NCI-H510A treated with DMSO at 0.1 percent for 48 hours (cell line): ENCODE results near the gene HLA-DQA2.
"Not testable (repeated sequence)": the region's sequence is repeated elsewhere in the genome, so short reads cannot be mapped to it uniquely, and the experiment has no call there.

Experiments used
- DNase-seq: peaks from one replicate; lab custom pipeline; 2025; lab: John Stamatoyannopoulos, UW

Gene HLA-DQA2

DNA sequence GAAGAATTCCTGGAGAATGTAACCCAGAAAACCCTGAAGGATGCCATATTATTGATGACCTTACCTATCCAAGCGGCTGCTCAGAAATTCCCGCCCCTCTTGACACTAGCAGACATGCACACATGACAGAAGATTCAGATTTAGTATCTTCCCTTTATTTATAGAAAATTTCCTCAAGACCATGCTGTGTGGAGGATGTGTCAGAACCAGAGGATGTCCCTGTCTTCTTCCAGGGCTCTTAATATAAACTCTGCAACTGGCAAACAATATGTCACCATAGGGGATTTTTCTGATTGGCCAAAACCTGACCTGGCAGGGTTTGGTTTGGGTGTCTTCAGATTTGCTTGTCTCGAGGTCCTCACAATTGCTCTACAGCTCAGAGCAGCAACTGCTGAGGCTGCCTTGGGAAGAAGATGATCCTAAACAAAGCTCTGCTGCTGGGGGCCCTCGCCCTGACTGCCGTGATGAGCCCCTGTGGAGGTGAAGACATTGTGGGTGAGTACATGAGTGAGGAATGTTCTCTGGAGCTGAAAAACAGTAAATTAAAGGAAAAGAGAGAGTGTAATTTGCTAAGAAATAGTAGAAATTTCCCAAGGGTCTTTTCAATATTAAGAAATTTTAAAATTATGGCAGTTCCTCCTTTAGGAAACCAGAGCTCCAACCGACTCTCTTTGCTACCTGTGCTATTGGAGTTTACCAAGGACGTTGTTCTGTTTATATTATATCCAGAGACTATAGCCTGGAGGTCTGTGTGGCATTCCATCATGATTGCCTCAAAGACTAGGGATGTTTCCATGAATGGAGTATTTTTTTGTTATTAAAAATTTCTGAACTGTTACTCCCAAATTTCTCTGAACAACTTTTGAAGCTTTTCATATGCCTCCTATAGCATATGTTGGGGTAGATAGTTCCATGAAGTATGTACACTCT is at the start of gene HLA-DQA2:
Gene HLA-DQA2 (plus strand): TSS at position 361 of the 930 bp plus-strand sequence. CDS start 53 bp downstream, at position 414.
- no peak for DNase-seq

GRCh38 chr6:32692019-32692418 is 49.2 kb upstream of the HLA-DQA2 start:
- no peak for DNase-seq

DNA sequence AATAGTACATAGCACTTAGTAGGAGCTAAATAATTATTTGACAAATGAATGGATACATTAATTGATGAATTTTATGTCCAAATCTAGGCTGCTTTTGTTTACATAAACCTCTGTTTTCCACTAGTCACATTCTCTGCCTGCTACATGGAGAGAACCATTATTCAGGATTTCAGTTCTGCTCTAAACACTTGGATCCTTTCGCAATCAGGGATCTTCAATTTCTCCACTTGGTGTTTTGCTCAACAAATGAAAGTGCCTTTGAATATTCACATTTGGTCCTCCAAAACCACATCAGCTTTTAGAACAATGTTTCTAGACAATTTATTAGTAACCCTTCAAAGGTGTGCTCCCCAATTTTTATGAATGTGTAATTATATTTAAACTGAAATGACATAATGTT is 44.2 kb upstream of the HLA-DQA2 start:
- DNase-seq: no peak

- peak; percentile 37 for DNase-seq
Observed at GRCh38 chr6:32700391-32701040, 40.7 kb upstream of the HLA-DQA2 start.

DNA sequence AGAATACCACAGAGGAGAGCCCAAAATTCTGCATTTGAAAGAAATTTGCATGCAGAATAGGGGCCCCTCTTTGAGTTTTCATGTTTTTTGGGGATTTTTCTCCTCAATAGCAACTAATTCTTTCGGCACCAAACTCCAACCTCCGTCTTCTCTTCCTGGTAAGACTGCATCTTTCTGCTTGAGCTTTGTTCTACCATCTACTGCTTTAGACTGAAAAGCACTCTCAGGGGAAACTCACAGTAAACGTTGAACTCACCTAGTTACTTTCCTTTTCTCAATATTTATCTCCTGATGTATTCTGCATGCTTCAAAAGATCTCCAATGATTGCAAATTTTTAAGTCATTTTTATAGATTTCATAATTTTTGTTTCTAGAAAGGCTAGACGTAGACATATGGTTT is 37.8 kb upstream of the HLA-DQA2 start:
- no peak for DNase-seq

DNA sequence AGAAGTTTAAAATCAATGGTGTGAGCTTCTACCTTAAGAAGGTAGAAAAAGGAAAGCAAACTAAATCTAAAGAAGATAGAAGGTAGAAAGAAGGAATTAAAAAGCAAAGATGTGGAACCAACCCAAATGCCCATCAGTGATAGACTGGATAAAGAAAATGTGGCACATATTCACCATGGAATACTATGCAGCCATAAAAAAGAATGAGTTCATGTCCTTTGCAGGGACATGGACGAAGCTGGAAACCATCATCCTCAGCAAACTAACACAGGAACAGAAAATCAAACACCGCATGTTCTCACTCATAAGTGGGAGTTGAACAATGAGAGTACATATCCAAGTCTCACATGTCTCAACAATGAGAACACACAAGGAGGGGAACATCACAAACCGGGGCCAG is 36.0 kb upstream of the HLA-DQA2 start:
- not testable (repeated sequence) for DNase-seq

GRCh38 chr6:32709625-32710024 is 31.6 kb upstream of the HLA-DQA2 start:
- no peak for DNase-seq

DNA sequence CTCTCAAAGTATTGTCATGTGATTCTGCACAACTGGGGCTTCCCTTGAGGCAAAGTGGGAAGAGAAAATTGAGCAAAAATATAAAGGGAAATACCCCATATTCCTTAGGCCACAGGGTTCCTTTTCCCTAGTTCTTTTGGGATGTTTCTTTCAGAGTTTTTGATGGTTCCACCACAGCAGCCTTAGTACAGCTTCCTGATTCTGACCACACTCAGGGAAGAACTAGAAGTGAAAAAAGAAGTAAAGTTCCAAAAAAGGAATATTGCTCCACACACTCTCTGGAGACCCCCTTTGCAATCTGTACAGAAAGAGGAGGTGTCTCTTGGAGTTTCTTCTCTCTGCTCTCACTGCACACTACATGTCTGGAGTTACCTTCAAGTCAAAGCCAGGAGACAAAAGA is 27.9 kb upstream of the HLA-DQA2 start:
- DNase-seq: no peak

GRCh38 chr6:32716396-32716795 is 24.8 kb upstream of the HLA-DQA2 start:
- no peak for DNase-seq

- no peak for DNase-seq
Observed at GRCh38 chr6:32718879-32719278, 22.3 kb upstream of the HLA-DQA2 start.

DNA sequence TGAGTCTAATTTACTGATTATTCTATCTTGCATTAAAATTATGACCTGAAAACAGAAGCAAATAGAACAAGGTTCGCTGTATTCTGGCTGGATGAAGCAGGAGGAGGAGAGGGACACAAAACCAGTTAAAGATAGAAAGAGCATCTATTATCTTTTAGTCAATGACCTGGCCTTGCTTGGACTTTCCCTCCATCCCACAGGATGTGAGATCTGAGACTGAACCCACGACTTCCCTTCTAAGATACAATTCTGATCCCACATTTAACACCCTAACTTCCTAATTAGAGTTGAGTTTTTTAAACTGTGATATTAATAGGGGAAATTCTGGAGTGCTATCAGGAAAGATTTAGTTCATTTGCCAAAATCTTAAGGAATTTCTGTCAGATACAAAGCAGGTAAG is 3.1 kb upstream of the HLA-DQA2 start:
- no peak for DNase-seq

DNA sequence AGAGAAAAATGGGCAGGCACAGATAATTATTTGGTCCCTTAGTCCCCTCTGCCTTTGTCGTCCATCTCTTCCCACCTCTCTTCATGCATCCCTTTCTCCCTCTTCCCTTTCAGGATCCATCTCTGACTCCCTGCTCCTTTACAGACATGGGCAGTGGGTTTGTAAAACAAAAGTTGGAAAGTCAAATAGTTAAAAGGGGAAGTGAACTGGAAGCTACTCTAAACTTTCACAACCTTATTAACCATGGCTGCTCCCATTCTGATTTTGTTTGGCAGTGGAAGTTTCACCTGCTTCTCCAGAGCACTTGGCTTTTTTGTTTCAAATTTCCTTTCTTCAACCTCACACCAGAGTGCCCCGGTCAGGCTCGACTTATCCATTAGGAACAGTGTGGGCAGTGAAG is 1.2 kb downstream of the HLA-DQA2 start:
- no peak for DNase-seq

- no peak for DNase-seq
Observed at GRCh38 chr6:32744776-32745175, 3.6 kb downstream of the HLA-DQA2 start.

DNA sequence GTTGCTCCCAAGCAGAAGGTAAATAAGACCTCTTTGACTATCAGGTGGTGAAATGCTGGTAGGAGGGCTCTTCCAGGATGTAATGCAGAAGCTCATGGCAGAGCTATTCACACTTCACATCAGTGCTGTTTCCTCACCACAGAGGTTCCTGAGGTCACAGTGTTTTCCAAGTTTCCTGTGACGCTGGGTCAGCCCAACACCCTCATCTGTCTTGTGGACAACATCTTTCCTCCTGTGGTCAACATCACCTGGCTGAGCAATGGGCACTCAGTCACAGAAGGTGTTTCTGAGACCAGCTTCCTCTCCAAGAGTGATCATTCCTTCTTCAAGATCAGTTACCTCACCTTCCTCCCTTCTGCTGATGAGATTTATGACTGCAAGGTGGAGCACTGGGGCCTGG is 4.5 kb downstream of the HLA-DQA2 start:
- DNase-seq: not testable (repeated sequence)

GRCh38 chr6:32752580-32752979 is 11.4 kb downstream of the HLA-DQA2 start:
- DNase-seq: no peak

DNA sequence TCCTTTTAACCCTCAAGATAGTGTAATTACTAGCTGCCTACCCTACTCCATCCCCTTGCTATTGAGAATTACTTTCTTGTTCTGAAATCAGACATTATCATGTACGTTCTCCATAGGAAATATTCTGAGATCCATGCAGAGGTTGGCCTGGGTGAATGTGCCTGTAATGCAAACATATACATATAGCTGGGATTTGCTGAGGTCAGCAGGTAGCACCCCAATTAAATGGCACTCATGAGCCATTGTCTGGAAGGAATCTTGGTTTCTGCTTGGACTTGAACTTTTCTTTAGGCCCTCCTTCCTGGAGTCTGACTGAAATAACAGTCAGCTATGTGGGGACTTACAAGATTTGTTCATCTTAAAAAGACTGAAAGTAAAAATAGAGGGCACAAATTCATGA is 18.5 kb downstream of the HLA-DQA2 start:
- no peak for DNase-seq

DNA sequence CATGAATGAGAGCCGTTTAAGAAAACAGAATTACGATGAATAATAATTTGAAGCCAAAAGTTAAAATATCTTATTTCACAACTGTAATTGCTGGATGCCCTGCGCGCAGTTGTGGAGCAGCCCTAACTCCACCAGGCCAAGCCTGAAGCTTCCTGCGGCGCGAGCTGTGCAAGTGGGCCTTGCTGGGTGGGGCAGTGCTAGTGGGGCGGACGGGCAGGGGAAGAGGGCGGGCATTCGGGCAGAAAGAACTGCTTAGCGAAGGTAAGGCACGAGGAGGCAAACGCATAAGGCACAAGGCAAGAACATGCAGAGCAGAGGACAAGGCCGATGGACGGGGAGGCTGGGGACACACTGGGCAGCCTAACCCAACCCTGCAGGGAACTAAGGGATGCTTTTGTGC is 19.9 kb downstream of the HLA-DQA2 start:
- DNase-seq: no peak

GRCh38 chr6:32761548-32761947 is 20.4 kb downstream of the HLA-DQA2 start:
- no peak for DNase-seq

DNA sequence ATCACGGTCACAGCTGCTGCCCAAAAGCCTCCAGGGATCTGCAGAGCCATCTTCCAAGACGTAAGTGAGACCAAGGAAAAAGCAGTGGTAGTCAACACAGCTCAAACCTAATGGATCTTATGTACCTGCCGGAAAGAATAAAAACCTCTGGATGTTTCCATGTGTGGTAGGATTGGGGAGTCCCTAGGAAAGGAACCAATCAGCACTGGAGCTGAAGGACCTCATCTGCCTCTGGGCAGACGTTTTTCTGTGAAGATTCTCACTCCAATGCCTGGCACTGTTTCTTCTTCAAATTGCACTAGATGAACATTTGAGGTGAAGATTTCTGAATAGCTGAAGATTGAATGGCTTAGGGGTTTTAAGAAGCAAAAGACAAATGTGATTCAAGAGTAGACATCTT is 22.2 kb downstream of the HLA-DQA2 start, which contains the start of gene HLA-DQB2:
Gene HLA-DQB2 (minus strand): TSS at position 112 of the 400 bp plus-strand sequence. CDS start 62 bp downstream, at position 50.
- DNase-seq: no peak

GRCh38 chr6:32764048-32764447 is 22.9 kb downstream of the HLA-DQA2 start:
- DNase-seq: no peak

DNA sequence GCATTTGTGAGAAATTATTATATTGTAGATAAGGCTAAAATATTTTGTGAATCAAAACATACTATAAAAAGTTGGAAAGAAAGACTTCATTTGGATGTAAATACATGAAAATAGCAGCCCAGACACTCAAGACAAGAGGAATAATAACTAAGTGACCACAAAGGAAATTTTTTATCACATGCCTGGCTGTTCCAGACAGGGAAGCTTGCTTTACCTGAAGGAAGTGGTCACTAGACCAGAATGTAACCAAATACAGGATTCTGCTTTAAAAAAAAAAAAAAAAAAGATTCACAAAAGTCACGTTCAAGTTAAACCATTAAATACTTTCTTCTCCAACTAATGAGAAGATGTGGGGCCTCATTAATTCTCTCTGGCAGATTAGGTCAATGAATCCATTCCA is 31.5 kb downstream of the HLA-DQA2 start:
- no peak for DNase-seq

- DNase-seq: no peak
Observed at GRCh38 chr6:32774426-32774825, 33.2 kb downstream of the HLA-DQA2 start.

DNA sequence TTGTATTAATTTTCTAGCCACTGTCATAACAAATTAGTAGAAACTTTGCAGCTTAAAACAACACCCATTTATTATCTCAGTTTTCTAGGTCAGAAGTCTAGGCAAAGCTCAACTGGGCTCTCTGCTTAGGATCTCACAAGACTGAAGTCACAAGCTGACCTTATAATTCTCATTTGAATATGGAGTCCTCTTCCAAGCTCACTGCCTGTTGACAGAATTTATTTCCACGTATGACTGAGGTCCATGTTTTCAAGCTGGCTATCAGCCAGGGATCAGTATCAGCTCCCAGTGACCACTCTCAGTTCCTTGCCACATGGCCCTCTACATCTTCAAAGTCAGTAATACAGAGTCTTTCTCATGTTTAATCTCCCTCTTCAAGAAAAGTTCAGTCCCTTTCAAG is 33.9 kb downstream of the HLA-DQA2 start:
- DNase-seq: no peak
